Endodermal cell (in vitro differentiated cells): ENCODE data around the gene FPGT. TPM values are rescaled to one million over a fixed set of nuclear protein-coding genes. Genes with fewer than 3 reads are reported as not detected.
A peak's percentile ranks its signal among the peaks of the same experiment; 100 is the strongest.

Experiments used
- DNase-seq: peaks from one replicate; pipeline ENCODE4 v3.0.0-alpha.2; 2017
- H3K27ac ChIP-seq: 2 replicates; pipeline ENCODE4 v1.5.1; 2013; ENCODE audit warnings: mild to moderate bottlenecking, low read depth, low read length, moderate library complexity
- H3K27me3 ChIP-seq: 2 replicates; pipeline ENCODE4 v1.6.1; 2013; ENCODE audit warnings: mild to moderate bottlenecking, low read length, moderate library complexity; ENCODE audit not compliant: insufficient read depth, control insufficient read depth, poor library complexity, severe bottlenecking
- H3K36me3 ChIP-seq: 2 replicates; pipeline ENCODE4 v1.7.0; 2013; ENCODE audit warnings: mild to moderate bottlenecking, low read length, moderate library complexity; ENCODE audit not compliant: control insufficient read depth, insufficient read depth
- H3K4me1 ChIP-seq: one replicate; pipeline ENCODE4 v1.7.0; 2013; ENCODE audit warnings: low read length; ENCODE audit not compliant: control insufficient read depth, insufficient read depth
- H3K4me3 ChIP-seq: 2 replicates; pipeline ENCODE4 v1.5.1; 2013; ENCODE audit warnings: mild to moderate bottlenecking, low read length, moderate library complexity
- H3K9ac ChIP-seq: 2 replicates; pipeline ENCODE4 v1.6.1; 2013; ENCODE audit warnings: mild to moderate bottlenecking, low read length, moderate library complexity; ENCODE audit not compliant: poor library complexity, severe bottlenecking; ENCODE audit errors: extremely low read depth
- H3K9me3 ChIP-seq: 2 replicates; pipeline ENCODE4 v1.6.1; 2013; ENCODE audit warnings: mild to moderate bottlenecking, low read length, moderate library complexity; ENCODE audit not compliant: control insufficient read depth
- H3K27ac Mint-ChIP-seq: 2 replicates; pipeline ENCODE4 v1.8.0; 2020; ENCODE audit warnings: mixed read lengths
- H3K27me3 Mint-ChIP-seq: 2 replicates; pipeline ENCODE4 v1.8.0; 2021; ENCODE audit warnings: mild to moderate bottlenecking, mixed read lengths; ENCODE audit not compliant: insufficient read depth
- H3K36me3 Mint-ChIP-seq: 2 replicates; pipeline ENCODE4 v1.8.0; 2020; ENCODE audit warnings: low read depth, mixed read lengths
- H3K4me1 Mint-ChIP-seq: 2 replicates; pipeline ENCODE4 v1.8.0; 2020; ENCODE audit warnings: mixed read lengths
- H3K4me3 Mint-ChIP-seq: 2 replicates; pipeline ENCODE4 v1.8.0; 2020; ENCODE audit warnings: mild to moderate bottlenecking, moderate library complexity, mixed read lengths
- H3K9me3 Mint-ChIP-seq: 2 replicates; pipeline ENCODE4 v1.8.0; 2020; ENCODE audit warnings: mild to moderate bottlenecking, mixed read lengths
- WGBS, 2 experiments: methylation state at CpG; one replicate each; pipeline versions ENCODE4 v1.1.5 to v1.1.7; 2013; ENCODE audit warnings: missing lambda C conversion rate in 2 of 2, mixed read lengths in 1 of 2; ENCODE audit not compliant: insufficient coverage in 1 of 2, insufficient read length in 1 of 2; 5-methylcytosine and 5-hydroxymethylcytosine counted together
- total RNA-seq, 2 donors: library from RNA; stranded (reverse); fragmentation: NEBNext Ultra II Directional in 1 of 2; extraction: Animal tissue kit (Norgen Biotek cat#: 25700) in 1 of 2; gene quantifications; 2 replicates in 1 of 2; 3 replicates in 1 of 2; pipeline ENCODE4 v1.2.1, GENCODE V29; 2021
- TF ChIP-seq, protein P1 (sequence below): fragments of 200-600 bp; sonication (generic); conservative IDR thresholded peaks from 2 replicates; pipeline ENCODE4 v1.5.0; 2021; ENCODE audit warnings: antibody characterized with exemption, mild to moderate bottlenecking

The FPGT gene
- total RNA-seq, 2 donors from 2014 or later: 12.4 to 15.9 TPM

DNA sequence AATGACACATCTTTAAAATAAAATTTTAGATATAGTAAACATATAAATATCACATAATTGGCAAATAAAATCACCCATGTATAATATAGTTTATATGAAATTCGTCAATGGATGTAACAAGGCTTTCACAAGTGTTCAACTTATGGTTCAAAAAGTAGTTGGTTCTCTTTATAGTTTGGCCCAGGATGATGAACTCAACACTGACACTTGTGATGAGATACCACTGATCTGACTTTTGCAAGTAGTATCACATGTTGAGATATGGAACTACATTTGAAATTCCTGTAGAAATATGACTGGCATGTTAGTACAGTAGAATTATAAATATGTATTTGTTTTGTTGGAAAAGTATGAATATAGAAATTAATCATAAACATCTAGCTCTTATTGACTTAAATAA lies 39.0 kb downstream of the FPGT start:
- H3K27ac Mint-ChIP-seq: no peak overlapping the region
- Histone ChIP-seq H3K4me3 (no peak overlapping the region), H3K4me1 (no peaks in the 10 kb centered on the region), H3K36me3 (no peaks in the 10 kb centered on the region), H3K27ac (no peak overlapping the region), H3K27me3 (no peaks in the 10 kb centered on the region), H3K9ac (no peak overlapping the region), H3K9me3 (peaks cover 5% of the 10 kb centered on the region)
- peaks cover 2% of the 10 kb centered on the region for H3K27me3 Mint-ChIP-seq
- no peaks in the 10 kb centered on the region for H3K36me3 Mint-ChIP-seq
- H3K4me1 Mint-ChIP-seq: peaks cover 6% of the 10 kb centered on the region
- no peaks in the 10 kb centered on the region for H3K9me3 Mint-ChIP-seq
- TF ChIP-seq, protein P1, sequence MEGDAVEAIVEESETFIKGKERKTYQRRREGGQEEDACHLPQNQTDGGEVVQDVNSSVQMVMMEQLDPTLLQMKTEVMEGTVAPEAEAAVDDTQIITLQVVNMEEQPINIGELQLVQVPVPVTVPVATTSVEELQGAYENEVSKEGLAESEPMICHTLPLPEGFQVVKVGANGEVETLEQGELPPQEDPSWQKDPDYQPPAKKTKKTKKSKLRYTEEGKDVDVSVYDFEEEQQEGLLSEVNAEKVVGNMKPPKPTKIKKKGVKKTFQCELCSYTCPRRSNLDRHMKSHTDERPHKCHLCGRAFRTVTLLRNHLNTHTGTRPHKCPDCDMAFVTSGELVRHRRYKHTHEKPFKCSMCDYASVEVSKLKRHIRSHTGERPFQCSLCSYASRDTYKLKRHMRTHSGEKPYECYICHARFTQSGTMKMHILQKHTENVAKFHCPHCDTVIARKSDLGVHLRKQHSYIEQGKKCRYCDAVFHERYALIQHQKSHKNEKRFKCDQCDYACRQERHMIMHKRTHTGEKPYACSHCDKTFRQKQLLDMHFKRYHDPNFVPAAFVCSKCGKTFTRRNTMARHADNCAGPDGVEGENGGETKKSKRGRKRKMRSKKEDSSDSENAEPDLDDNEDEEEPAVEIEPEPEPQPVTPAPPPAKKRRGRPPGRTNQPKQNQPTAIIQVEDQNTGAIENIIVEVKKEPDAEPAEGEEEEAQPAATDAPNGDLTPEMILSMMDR: no peak
- whole genome bisulfite sequencing, 2 experiments: 86 to 100% methylated on average over 1 of the region's 1 CpG
- H3K4me3 Mint-ChIP-seq: no peak overlapping the region
- no peak for DNase-seq

DNA sequence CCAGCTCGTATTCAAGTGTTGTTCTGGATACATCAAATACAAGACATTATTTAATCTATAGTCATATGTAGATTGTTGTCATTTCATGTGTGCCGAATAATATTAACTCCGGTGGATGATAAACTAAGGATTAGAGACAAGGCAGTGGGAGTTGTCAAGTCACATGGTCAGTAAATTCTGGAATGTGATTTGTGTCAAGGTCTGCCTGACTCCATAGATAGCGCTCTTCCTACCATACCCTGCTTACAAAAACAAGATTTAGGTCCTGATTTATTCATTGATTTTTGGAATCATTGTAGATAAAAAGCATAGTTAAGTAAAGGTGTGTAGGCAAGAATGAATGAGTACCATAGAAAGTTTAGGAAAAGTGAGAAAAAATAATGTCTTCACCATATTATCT lies 39.7 kb downstream of the FPGT start:
- no peaks in the 10 kb centered on the region for H3K27me3 ChIP-seq
- no peaks in the 10 kb centered on the region for H3K36me3 ChIP-seq
- Mint-ChIP-seq H3K27ac (no peak overlapping the region), H3K4me1 (peaks cover 6% of the 10 kb centered on the region), H3K36me3 (no peaks in the 10 kb centered on the region), H3K27me3 (peaks cover 5% of the 10 kb centered on the region), H3K4me3 (no peak overlapping the region), H3K9me3 (no peaks in the 10 kb centered on the region)
- H3K4me3 ChIP-seq: no peak overlapping the region
- no peak overlapping the region for H3K9ac ChIP-seq
- no peak overlapping the region for H3K27ac ChIP-seq
- WGBS, 2 experiments: 86% methylated on average over 3 of the region's 4 CpGs; no CpG with 5 or more reads in 1 of the 2 experiments
- TF ChIP-seq, protein P1: no peak
- DNase-seq: no peak
- no peaks in the 10 kb centered on the region for H3K9me3 ChIP-seq
- no peaks in the 10 kb centered on the region for H3K4me1 ChIP-seq

- H3K4me1 Mint-ChIP-seq: peaks cover 26% of the 10 kb centered on the region
- no peak overlapping the region for H3K9ac ChIP-seq
- H3K4me3 ChIP-seq: peak overlapping the region; percentile 43
- H3K9me3 Mint-ChIP-seq: peaks cover 25% of the 10 kb centered on the region
- H3K9me3 ChIP-seq: peaks cover 22% of the 10 kb centered on the region
- peak overlapping the region; percentile 9 for H3K4me3 Mint-ChIP-seq
- peak overlapping the region; percentile 86 for H3K27ac Mint-ChIP-seq
- DNase-seq: peak; percentile 90
- TF ChIP-seq, protein P1: no peak
- no peaks in the 10 kb centered on the region for H3K36me3 Mint-ChIP-seq
- H3K27me3 Mint-ChIP-seq: peaks cover 22% of the 10 kb centered on the region
- no peaks in the 10 kb centered on the region for H3K27me3 ChIP-seq
- H3K27ac ChIP-seq: peak overlapping the region; percentile 77
- H3K4me1 ChIP-seq: peaks cover 9% of the 10 kb centered on the region
- whole genome bisulfite sequencing, 2 experiments: 0% methylated on average over 2 of the region's 2 CpGs; no CpG with 5 or more reads in 1 of the 2 experiments
- H3K36me3 ChIP-seq: no peaks in the 10 kb centered on the region
These were observed 47.2 kb downstream of the FPGT start for GRCh38 chr1:74245168-74245772.
